Stimulated activated CD8-positive, alpha-beta memory T cell treated with anti-CD3 and anti-CD28 coated beads, Interleukin-4, amount 100 ng/mL, for 1 hour (primary cell): ENCODE results near the gene PHLDB3.

Experiments
- DNase-seq, 2 donors: peaks; one replicate each; pipeline ENCODE4 v3.0.0-alpha.2; 2020; ENCODE audit warnings: low read depth in 2 of 2, low spot score in 1 of 2

PHLDB3 gene

GRCh38 chr19:43470288-43470687 lies 34.3 kb downstream of the PHLDB3 start:
- DNase-seq, result no peak

DNA sequence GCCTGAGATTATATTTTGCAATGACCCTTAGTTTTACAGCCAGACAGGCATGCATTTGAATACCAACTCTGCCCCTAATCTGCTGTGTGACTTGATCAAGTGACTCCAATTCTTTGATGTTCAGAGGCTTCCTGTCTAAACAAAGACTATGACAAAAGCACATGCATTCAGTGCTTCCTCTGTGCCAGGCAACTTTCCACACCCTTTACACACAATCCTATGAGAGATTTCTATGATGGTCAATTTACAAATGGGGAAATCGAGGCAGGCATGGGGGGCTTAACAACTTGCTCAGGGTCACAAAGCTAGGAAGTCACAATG lies 35.4 kb downstream of the PHLDB3 start:
- DNase-seq, result no peak

DNA sequence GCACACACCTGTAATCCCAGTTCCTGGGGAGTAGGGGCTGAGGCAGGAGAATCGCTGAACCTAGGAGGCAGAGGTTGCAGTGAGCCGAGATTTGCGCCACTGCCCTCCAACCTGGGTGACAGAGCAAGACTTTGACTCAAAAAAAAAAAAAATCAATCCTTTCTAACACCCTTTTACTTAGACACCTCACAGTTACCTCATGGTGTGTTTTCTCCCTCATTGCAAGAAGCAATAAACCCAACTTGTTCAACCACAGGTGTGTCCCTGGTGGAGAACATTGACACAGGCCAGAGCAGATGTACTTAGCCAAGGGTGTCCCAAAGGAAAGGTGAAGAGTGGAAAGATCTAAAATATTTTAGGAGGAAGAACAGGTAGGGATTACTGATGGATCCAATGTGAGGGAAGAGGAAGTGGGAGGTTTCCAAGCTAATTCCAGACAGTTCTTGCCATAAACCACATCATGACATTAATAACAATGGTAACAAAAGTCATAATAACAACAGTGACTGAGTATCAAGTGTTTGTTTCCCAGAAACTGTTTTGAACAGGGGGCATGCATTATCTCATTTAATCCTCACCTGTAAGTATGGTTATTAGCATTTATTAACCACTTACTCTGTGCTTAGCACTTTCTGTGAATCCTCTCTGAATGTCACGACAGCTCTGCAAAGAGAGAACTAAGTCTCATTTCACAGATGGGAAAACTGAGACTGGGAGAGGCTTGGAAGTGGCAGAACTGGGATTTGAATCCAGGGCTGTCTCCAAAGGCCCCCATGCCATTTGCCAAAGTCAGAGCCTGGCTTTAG lies 36.0 kb downstream of the PHLDB3 start:
- DNase-seq, result no peak

- DNase-seq, result no peak
These were observed 36.8 kb downstream of the PHLDB3 start for GRCh38 chr19:43467730-43468129.

DNA sequence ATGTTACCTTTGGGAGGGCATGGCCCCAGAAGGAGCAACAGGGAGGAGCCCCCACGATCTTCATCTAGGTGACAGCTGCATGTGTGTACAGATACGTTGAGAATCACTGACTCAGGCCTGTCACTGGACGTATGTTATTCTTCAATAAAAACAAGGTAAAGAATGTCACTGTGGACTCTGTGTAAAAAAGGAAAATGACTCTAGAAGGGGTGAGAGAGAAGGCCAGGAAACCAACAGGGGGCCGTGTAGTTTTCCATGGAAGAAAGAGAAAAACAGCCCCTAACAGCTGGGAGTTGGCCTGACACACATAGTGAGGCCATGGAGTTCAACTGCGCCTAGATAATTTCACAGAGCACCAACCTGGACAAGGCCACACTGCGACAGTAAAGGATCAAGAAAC lies 37.3 kb downstream of the PHLDB3 start:
- no peak for DNase-seq

- DNase-seq, result no peak
These were observed 37.8 kb downstream of the PHLDB3 start for GRCh38 chr19:43466793-43467192.

- DNase-seq, result no peak
These were observed 39.0 kb downstream of the PHLDB3 start, which contains the start of gene LYPD3 for GRCh38 chr19:43465468-43466120. LYPD3 (minus strand) TSS chr19:43465608; CDS start chr19:43465571, 37 bp downstream.

GRCh38 chr19:43464134-43464775 lies 40.3 kb downstream of the PHLDB3 start:
- peak in 1 of 2 donors; percentile 52 for DNase-seq

DNA sequence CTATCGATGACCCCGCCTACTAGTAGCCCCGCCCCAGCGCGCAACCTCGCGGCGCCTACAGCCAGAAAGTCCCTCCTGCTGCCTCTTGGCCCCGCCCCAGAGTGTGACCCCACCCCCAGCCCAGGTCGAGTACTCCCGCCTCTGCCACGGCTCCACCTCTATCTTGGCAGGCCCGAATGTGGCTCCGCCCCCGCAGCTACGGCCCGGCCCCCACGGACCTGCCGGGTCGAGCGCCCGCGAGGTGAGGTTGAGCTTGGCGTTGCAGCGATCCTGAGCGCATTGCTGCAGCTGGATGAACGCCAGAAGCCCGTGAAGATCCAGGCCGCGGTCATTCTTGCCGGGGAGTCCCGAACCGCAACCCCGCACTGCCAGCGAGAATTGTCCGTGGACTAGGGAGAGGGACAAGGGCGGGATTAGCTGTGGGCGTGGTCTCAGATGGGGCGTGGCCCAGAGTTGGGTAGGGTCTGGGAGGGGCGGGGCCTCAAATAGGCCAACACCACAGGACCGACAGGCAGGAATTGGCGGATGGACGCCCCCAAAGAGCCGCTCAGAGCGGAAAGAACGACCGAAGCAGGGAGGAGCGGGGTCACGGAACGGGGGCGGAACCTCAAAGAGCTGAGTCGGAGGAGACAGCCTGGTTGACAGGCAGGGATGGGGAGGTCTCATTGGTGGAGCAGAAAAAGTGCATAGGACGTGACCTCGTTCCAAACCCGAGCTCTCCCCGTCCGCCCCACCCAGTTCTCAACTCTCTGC lies 41.0 kb downstream of the PHLDB3 start:
- DNase-seq, result peak; percentile 97 to 99

- no peak for DNase-seq
These were observed 41.7 kb downstream of the PHLDB3 start for GRCh38 chr19:43462785-43463380.

GRCh38 chr19:43462383-43462782 lies 42.2 kb downstream of the PHLDB3 start:
- no peak for DNase-seq

DNA sequence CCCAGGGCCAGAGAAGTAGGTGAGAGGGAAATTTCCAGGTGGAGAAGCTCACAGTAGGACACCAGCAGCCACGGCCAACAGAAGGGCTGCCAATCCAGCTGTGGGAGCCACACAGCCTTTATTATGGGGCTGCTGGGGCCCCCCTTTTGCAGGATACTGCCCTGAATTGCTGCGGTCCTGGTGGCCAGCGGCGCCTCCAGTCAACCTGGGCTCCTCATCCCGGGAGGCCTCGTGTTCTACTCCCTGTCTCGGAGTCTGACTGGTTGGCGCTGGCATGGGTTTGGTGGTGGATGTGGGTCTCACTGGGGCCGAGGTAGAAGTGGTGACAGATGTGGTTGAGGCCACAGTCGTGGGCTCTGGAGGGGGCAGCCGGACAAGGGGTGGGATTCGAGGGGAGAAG lies 43.2 kb downstream of the PHLDB3 start:
- no peak for DNase-seq

DNA sequence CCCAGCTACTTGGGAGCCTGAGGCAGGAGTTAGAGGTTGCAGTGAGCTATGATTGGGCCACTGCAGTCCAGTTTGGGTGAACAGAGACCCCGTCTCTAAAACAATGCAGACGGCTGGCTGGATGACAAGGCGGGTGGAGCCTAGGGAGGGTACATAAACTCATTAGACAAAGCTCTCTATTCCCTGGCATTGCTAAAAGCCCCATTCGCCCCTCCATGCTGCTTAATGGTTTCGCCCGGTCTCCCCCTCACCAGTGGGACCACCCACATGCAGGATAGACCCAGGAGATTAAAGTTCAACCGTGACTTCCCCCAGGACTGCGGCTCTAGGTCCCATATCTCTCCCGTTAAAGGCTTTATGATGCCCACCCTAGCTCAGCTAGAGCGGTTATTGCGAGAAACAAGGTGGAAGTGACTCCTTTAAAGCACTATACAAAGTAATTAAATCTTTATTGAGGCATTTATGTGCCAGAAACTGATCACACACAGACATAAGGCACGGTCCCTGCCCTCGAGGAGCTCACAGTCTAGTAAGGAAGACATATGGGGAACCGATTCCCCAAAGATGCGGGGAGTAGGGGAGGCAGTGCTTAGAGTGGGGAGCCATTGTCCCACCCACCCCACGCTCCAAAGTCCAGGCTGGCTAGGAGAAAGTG lies 44.1 kb downstream of the PHLDB3 start:
- DNase-seq, result no peak

GRCh38 chr19:43457809-43458208 lies 46.7 kb downstream of the PHLDB3 start:
- no peak for DNase-seq

- DNase-seq, result no peak
These were observed 49.0 kb downstream of the PHLDB3 start for GRCh38 chr19:43455321-43456113.

DNA sequence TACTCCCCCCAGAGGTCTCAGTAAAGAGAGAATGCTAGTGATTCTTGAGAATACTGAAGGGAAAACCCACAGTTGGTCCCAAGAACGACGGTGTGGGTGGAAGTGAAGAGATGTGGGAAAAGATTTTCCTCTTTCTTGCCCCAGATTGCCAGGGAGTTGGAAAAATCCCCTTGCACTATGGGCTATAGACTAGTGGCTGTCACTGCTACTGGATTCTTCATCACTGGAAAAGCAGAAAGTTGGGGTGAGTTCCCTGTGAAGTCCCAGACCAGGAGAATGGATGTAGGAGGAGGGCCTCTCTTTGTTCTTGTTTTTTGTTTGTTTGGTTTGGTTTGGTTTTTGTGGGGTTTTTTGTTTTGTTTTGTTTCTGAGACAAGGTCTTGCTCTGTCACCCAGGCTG lies 50.5 kb downstream of the PHLDB3 start:
- DNase-seq, result no peak

- DNase-seq, result no peak
These were observed 52.0 kb downstream of the PHLDB3 start for GRCh38 chr19:43452582-43452981.

- no peak for DNase-seq
These were observed 54.0 kb downstream of the PHLDB3 start for GRCh38 chr19:43450545-43450997.

DNA sequence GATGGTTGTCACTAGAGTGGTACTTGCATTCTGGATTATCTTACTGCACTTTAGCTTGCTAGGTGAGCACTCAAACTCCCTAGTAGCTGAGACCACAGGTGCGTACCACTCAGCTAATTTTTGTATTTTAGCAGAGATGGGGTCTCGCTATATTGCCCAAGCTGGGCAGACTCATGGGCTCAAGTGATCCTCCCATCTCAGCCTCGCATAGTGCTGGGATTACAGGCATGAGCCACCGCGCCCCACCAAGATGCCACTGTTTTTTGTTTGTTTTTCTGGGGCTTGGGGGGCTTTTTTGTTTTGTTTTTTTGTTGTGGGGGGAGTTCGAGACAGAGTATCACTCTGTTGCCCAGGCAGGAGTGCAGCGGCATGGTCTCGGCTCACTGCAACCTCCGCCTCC lies 56.9 kb downstream of the PHLDB3 start:
- no peak for DNase-seq
